GM15510 (cell line): Measurements from ENCODE around the gene SPIRE1.

Experiments
- POLR2A ChIP-seq: IDR thresholded peaks from 3 replicates; pipeline ENCODE4 v1.6.1; 2011; ENCODE audit warnings: borderline replicate concordance; ENCODE audit not compliant: insufficient read length; ENCODE audit errors: extremely low read depth

The SPIRE1 gene

DNA sequence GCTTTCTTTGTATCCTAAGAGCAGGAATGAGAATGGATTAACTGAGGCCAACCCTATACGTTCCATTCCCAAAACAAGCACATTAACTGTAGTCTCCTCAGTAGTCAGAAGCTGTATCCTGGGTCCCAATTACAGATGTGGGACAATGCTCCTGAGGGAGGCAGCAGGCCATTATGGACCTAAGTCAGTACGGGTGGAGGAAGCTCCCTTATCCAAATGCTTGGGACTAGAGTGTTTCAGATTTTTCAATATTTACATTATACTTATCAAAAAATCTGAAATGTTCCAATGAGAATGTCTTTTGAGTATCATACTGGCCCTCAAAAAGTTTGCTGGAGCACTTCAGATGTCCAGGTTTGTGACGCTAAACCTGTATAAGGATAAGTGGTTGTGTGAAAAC is 160.1 kb downstream of the SPIRE1 start:
- TF ChIP-seq POLR2A, result no peak

DNA sequence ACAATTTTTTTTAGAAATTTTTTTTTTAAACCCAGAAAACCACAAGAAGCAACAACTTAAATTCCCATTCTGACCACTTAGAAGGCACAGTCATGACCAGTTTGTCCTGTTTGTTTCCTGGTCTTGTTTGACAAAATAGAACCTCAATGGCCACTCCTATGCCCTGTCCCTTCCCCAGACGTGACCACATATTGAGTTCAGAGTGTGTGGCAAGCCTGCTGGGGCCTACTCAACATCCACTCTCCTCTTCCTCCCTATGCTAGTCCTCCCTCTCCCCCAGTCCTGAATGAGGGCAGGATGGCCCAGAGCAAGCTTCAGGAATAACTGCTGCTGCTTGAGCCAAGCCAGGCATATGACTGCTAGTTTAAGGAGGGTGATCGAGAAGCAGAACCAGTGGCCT is 160.6 kb downstream of the SPIRE1 start:
- no peak for TF ChIP-seq POLR2A

DNA sequence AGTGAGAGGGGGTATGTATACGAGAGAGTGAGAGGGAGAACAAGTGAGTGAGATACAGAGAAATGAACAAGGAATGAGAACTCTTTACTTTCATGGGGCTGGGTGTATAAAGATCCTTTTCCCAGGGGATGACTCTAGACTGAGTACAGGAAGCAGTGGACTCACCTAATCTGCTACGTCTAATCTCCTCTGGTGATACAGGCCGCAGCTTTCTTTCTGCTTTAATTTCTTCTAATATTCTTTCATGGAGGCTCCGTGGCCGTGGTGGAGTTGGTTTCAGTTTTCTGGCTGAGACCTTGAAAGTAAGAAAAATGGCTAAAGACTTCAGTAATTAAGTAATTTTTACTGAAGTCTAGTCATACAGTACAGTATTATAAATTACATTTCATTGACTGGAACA is 165.0 kb downstream of the SPIRE1 start:
- TF ChIP-seq POLR2A, result no peak

GRCh38 chr18:12491611-12492435 is 166.1 kb downstream of the SPIRE1 start:
- TF ChIP-seq POLR2A, result no peak

DNA sequence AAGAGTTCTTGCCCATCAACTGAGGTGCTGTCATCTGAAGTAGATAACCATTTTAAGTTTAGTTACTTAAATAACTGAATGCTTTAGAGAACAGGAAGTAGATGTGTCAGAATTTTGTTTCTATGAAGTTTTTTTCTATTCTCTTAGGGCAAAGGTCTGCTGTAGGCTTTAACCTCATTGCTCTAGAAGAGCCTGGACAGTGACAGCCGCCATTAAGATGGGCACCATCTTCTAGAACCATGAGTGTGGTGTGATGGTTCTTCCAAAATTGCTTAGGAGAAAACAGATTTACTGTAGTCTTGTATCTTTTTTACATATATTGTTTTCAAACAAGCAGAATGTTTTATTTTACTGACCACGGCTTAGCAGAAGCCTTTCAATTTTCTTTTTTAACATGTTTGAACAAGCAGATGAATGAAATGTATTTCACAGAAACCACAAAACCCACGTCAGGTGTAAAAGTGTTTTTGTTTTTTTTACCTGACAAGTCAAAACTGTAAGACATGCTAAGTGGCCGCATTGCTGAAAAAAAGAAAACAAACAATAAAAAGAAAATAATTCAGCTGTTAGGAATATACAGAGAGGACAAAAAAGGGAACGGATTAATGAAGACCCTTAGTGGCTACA is 172.3 kb downstream of the SPIRE1 start:
- no peak for TF ChIP-seq POLR2A

DNA sequence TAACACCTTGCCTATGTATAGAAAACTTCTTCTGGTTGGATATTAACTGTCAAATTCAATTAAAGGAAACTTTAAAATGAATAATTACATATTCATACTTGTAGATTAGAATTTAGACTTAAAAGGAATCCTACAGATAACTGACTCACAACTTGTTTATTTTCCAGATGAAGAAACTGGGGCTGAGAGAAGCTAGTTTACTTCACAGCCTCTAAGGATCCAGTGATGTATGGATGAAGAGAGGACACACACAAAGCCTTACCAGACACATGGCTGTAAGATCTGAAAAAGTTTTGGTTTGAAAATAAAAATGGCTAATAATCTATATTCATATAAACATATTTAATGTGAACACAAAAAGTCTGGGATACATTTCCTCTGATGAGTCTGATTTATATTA is 177.9 kb downstream of the SPIRE1 start:
- TF ChIP-seq POLR2A, result no peak

- TF ChIP-seq POLR2A, result no peak
These were observed 178.4 kb downstream of the SPIRE1 start for GRCh38 chr18:12479536-12479935.

- TF ChIP-seq POLR2A, result no peak
These were observed 179.4 kb downstream of the SPIRE1 start for GRCh38 chr18:12478269-12479047.

DNA sequence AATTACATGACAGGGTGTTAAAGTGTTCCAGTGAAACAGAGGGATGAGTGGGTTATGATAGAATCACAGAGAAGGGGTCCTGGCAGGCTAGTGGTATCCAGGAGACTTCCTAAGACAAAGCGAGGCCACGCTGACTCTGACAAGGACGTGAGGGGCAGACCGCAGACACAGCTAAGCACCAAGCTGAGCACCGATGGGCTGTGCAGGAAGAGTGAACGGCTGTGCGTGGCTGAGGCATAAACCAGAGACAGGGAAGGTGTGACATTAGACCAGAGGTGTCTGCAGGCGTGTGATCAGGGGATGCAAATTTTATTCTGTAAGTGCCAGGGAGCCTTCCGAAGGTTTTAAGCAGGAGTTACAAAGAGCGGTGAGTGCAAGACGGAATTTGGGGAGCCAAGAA is 180.3 kb downstream of the SPIRE1 start:
- TF ChIP-seq POLR2A, result no peak

DNA sequence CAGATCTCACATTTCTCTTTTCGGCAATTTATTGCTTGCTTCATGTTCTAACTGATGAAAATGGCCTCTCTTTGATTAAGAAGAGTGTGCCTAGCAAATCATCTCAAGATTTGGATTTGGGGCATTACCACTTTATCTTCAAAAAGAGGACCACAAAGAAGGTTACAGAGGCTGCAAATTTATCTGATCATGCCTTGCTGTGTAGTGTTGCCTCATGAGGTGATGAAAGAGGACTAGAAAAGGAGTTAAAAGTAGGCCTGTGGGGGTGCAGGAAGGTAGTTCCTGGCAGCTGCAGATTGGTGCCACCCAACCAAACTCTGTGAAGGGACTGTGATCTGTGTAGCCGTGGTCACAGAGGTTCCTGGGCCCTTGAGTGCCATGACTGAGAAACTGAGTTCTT is 181.0 kb downstream of the SPIRE1 start:
- no peak for TF ChIP-seq POLR2A

- no peak for TF ChIP-seq POLR2A
These were observed 183.0 kb downstream of the SPIRE1 start for GRCh38 chr18:12474876-12475275.

DNA sequence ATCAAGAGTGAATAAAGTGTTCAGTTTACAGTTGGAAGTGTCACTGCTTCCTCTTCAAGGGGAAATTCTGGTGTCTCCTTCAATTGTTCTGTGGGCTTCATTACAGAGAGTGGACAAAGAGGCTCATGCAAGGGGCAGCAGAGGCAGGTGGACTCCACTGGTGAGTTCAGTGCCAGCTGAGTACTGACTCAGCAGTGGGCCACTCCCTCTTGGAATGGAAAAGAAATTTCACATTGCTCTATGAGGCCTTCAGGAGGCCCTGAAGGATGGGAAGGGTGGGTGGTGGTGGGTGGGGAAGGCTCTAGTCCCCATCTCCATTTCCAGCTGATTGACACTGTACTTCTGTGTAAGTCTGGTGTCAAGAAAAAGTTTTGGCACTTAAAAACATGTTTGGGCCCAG is 183.8 kb downstream of the SPIRE1 start:
- TF ChIP-seq POLR2A, result no peak

DNA sequence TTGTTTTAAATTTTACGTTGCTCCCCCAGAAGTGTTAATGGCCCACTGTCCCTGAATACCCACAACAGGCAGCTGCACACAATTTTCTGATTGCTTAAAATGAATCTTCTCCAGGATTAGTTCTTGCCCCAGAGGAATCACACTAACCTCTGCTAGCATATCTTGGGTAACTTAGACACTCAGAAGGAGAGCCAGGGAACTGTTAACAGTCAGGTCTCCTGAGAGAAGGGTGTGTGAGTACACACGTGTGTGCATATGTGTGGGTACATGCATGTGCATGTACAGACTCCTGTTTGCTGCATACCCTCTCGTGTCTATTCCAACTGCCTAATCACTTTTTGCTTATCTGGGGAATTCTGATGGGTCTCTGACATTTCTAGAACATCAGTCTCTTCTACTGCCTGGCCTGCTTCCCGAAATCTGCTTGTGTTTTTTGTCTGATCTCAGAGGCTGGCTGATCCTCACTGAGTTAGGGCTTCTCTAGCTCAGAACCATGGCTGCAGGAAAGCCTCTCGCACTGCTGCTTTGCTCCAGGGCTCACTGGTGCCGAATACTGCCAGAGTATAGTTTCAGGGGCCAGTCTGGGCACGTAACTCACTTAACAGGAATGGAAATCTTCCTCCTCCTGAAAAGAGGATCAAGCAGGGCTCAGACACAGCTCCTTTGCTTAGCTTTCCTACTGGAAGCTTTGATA is 187.4 kb downstream of the SPIRE1 start:
- no peak for TF ChIP-seq POLR2A

GRCh38 chr18:12468445-12468844 is 189.5 kb downstream of the SPIRE1 start:
- no peak for TF ChIP-seq POLR2A

DNA sequence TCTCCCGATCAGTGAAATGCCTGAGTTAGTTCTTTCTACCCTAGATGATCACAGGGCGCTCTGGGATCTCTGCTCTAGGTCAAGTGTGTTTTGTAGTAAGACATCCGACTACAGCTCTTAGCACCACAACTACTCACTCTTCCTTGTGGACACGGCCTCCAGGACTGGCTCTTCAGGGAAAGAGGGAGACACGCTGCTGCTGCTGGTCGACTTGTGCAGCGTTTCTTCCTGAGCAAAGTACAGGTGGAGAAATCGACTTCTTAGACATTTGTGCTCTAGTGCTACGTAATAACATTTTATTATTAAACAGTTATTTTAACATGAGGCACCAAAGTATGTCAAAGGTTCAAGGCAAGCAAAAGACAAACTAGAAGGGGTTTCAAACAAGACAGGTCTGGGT is 193.2 kb downstream of the SPIRE1 start:
- no peak for TF ChIP-seq POLR2A
